ENCODE results near the gene SEMA5A. TPM values are rescaled to one million over a fixed set of nuclear protein-coding genes. Genes with fewer than 3 reads are reported as not detected.

The SEMA5A gene
- total RNA-seq, 1 donor from 2014 or later = 9.3 TPM

- DNase-seq (ENCODE audit: extremely low spot score in 2 of 2) = no peak
- Histone ChIP-seq H3K36me3 (no peaks in the 10 kb centered on the region), H3K4me1 (no peaks in the 10 kb centered on the region), H3K27ac (no peak overlapping the region), H3K9me3 (no peaks in the 10 kb centered on the region), H3K27me3 (no peaks in the 10 kb centered on the region), H3K4me3 (no peak overlapping the region)
- intact Hi-C loops (cut with DNase I) = no loop called here
- TF ChIP-seq POLR2A (IDR thresholded peaks at IDR 0.05) (no peak), POLR2AphosphoS5 (IDR thresholded peaks at IDR 0.05; ENCODE audit: insufficient read depth in 1 of 2, low read depth in 1 of 2) (no peak), CTCF (IDR thresholded peaks at IDR 0.05) (no peak)
Observed at GRCh38 chr5:9495121-9495520, 50.8 kb downstream of the SEMA5A start.

GRCh38 chr5:9494301-9494700 lies 51.6 kb downstream of the SEMA5A start:
- Histone ChIP-seq H3K27ac (no peak overlapping the region), H3K4me1 (no peaks in the 10 kb centered on the region), H3K9me3 (no peaks in the 10 kb centered on the region), H3K4me3 (no peak overlapping the region), H3K36me3 (no peaks in the 10 kb centered on the region), H3K27me3 (no peaks in the 10 kb centered on the region)
- no peak for DNase-seq (ENCODE audit: extremely low spot score in 2 of 2)
- no peak for TF ChIP-seq POLR2A (IDR thresholded peaks at IDR 0.05)
- no peak for TF ChIP-seq CTCF (IDR thresholded peaks at IDR 0.05)
- TF ChIP-seq POLR2AphosphoS5 (IDR thresholded peaks at IDR 0.05; ENCODE audit: insufficient read depth in 1 of 2, low read depth in 1 of 2) = no peak
- intact Hi-C loops (cut with DNase I) = no loop called here

- H3K4me3 ChIP-seq = no peak overlapping the region
- TF ChIP-seq POLR2AphosphoS5 (IDR thresholded peaks at IDR 0.05; ENCODE audit: insufficient read depth in 1 of 2, low read depth in 1 of 2) (no peak), POLR2A (IDR thresholded peaks at IDR 0.05) (no peak), CTCF (IDR thresholded peaks at IDR 0.05) (no peak)
- no peaks in the 10 kb centered on the region for H3K9me3 ChIP-seq
- H3K4me1 ChIP-seq = no peaks in the 10 kb centered on the region
- no peaks in the 10 kb centered on the region for H3K36me3 ChIP-seq
- intact Hi-C loops (cut with DNase I) = no loop called here
- H3K27me3 ChIP-seq = no peaks in the 10 kb centered on the region
- no peak overlapping the region for H3K27ac ChIP-seq
- no peak for DNase-seq (ENCODE audit: extremely low spot score in 2 of 2)
Observed at GRCh38 chr5:9490494-9491097, 55.3 kb downstream of the SEMA5A start.

GRCh38 chr5:9483779-9484178 lies 62.1 kb downstream of the SEMA5A start:
- no peak overlapping the region for H3K4me3 ChIP-seq
- no peak for DNase-seq (ENCODE audit: extremely low spot score in 2 of 2)
- intact Hi-C loops (cut with DNase I) = no loop called here
- H3K9me3 ChIP-seq = no peaks in the 10 kb centered on the region
- H3K4me1 ChIP-seq = no peaks in the 10 kb centered on the region
- no peaks in the 10 kb centered on the region for H3K27me3 ChIP-seq
- no peak overlapping the region for H3K27ac ChIP-seq
- no peak for TF ChIP-seq CTCF (IDR thresholded peaks at IDR 0.05)
- TF ChIP-seq POLR2AphosphoS5 (IDR thresholded peaks at IDR 0.05; ENCODE audit: insufficient read depth in 1 of 2, low read depth in 1 of 2) = no peak
- no peak for TF ChIP-seq POLR2A (IDR thresholded peaks at IDR 0.05)
- no peaks in the 10 kb centered on the region for H3K36me3 ChIP-seq

- TF ChIP-seq POLR2AphosphoS5 (IDR thresholded peaks at IDR 0.05; ENCODE audit: insufficient read depth in 1 of 2, low read depth in 1 of 2) = no peak
- DNase-seq (ENCODE audit: extremely low spot score in 2 of 2) = no peak
- Histone ChIP-seq H3K4me1 (no peaks in the 10 kb centered on the region), H3K27ac (no peak overlapping the region), H3K4me3 (no peak overlapping the region), H3K36me3 (no peaks in the 10 kb centered on the region), H3K9me3 (no peaks in the 10 kb centered on the region), H3K27me3 (no peaks in the 10 kb centered on the region)
- intact Hi-C loops (cut with DNase I) = no loop called here
Observed at GRCh38 chr5:9483243-9483642, 62.6 kb downstream of the SEMA5A start.
